ENCODE data around the gene ADAMTS14.

Gene ADAMTS14

DNA sequence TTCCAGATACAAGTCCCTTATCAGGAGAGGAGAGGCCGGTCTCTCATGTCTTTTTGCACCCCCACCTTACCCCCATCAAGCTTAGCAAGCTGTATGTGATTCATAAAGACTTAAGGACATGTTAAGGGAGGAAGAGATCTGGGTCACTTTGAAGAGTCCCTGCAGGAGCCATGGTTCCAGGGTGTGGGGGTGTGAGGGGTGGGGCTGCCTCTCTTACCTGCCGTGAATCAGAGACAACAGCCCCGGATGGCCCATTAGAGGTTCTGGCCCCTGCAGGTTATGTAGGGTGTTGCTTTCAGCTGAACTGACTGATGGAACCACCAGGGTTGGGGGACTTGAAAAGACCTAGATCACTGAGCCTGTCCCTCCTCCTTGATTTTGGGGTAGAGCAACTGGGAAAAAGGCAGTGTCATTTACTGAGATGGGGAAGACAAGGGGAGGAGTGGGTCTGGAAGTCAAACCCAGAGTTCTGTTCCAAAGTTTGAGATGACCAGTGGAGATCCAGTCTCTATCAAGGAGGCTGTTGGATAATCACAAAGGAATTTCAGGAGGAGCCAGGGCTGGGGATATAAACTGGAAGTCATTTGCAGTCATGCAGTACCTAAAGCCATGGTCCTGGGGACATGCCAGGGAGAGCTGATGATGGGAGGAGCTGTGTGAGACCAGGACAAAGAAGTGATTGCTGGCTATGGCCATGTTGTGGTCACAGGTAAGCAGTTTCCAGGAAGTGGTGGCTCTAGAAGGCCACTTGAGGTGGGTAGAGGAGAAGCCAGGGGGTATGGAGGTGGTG, 23.1 kb downstream of the ADAMTS14 start:
- DNase-seq (ENCODE audit: low read depth): no peak

DNA sequence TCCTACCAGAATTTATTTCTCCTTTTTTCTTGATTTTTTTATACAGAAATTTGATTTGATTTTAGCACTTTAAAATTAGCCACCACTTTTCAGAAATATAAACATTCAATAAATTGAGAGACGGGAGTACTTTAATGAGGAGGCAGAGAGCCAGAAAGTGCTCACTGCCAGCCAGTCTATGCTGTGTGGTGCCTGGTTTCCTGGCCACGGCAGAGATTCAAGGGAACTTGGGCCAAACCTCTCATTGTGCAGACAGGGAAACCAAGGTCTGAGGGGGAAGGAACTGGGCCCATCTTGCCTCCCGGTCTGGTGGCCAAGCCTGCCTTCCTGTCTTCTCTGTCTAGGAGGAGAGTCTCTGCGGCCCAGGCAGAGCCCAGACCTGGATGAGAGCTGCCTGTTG, 25.9 kb downstream of the ADAMTS14 start:
- no peak for DNase-seq (ENCODE audit: low read depth)

DNA sequence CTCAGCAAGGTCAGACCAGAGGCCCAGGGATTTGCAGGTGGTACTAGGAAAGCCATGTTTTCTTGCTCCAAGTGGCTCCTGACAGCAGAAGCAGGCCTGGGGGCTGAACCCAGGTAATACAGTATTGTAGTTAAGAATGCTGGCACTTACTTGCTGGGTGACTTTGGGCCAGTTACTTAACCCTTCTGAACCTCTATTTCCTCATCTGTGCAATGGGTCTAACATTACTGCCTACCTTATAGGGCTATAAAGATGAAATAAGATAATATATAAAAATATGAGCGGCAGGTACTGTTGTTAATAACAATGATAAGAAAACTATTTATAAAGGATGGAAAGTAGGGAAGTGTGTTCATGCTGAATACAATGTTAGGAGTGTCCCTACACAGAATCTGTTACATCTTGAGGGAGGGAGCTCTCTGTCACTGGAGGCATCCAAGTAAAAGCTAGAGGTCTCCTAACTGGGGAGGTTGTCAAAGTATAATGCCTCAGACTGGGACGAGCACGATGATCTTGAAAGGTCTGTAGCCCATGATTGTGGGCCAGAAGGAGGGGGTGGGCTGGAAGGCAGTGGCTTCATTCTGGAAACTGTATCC, 26.9 kb downstream of the ADAMTS14 start:
- DNase-seq (ENCODE audit: low read depth): no peak

DNA sequence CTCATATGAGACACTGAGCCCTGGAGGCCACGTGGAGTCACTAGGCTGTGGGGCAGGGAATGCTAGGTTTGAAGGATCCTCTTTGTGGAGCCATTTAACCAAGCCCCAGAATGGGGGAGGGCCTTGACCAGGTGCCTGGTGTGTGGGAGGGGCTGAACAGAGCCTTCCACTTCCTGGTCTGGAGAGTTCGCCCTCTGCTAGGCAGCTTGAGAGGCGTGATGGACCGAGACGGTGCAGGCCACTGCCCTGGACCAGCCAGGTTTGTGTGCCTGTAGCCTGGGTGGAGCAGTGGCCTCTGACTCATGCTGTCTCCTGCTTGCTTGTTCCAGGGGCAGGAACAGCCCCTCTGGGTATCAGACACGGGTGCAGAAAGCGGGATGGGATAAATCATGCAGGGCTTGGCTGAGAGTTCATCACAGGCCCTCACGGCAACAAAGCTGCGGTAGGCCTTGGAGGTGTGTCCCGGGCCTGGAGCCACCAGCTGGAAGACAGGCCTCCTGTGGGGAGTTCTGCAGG, 27.4 kb downstream of the ADAMTS14 start:
- no peak for DNase-seq (ENCODE audit: low read depth)

DNA sequence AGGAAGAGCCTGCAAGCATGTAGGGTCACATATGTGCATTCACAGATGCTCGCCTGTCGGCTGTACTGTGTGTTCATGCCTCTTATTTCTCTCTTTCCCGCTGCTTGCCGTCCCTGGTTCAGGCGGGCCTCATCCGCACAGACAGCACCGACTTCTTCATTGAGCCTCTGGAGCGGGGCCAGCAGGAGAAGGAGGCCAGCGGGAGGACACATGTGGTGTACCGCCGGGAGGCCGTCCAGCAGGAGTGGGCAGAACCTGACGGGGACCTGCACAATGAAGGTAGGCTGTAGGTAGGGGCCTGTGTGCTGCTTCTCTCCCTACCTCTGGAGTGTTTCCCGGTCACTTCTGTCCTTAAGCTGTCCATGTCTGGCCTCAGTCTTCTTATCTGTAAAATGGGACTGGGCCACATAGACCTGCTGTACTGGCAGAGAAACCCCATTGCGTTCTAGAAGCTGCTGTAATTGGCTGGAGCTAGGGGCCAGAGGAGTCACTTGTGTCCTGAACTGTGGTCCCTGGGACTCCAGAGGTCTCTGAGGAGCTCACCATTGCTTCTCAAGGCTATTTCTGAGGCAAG, 30.0 kb downstream of the ADAMTS14 start:
- no peak for DNase-seq (ENCODE audit: low read depth)

DNA sequence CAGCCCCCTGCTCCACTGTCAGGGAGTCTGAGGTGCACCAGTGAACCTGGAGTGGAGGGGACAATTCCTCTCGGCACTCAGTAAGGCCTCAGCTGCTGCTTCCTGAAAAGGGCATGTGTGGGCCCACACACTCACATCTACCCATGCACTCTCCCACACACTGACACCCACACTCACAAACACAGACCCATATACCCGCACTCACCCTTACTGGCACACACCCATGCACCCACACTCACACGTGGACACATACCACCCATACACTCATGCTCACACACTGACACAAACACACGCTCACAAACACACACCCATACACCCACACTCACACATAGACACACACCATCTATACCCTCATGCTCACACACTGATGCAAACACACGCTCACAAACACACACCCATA, 31.9 kb downstream of the ADAMTS14 start:
- DNase-seq (ENCODE audit: low read depth): no peak

DNA sequence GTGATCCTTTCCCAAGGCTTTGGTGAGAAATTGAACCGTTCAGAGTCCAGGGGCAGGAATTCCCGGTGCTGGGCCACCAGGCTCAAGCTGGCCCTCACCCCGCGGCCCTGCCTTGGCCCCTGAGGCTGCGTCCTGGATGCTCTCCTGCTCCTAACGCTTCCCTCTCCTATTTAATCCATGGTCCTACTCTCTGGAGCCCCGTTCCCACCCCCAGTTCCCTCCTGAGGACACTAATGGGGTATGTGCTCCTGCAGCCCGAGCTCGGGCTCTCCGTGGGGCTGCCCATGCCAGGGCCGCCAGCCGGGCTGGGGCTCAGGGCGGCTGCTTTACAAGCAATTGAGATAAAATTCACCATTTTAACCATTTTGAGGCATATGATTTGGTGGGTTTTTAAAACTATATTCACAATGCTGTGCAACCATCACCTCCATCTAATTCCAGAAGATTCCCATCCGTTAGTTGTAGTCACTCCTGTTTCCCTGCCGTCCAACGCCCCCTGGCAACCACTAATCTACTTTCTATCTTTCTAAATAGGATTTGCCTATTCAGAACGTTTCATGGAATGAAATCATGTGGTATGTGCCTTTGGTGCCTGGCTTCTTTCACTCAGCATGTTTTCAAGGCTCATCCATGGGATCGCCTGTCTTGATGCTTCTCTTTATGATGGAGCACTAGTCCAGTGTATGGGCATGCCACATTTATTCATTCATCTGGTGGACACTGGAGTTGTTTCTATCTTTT, 33.0 kb downstream of the ADAMTS14 start:
- no peak for DNase-seq (ENCODE audit: low read depth)

DNA sequence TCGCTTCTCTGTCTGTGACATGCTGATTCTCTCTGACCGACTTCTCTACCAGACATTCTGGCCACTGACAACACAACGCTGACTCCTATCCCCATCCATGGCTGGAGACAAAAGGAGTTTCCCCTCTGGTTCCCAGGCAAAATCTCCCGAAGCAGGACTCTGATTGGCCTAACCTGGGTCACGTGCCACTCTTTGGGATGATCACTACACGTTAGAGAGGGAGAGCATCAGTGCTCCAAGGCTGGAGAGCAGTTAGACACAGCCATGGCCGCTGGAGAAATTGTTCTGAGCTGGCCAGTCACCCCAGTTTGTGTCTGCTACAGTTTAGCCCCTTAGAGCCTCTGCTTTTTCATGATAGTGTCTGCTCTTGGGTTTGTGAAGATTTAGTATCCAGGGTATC, 38.9 kb downstream of the ADAMTS14 start:
- no peak for DNase-seq (ENCODE audit: low read depth)

GRCh38 chr10:70711911-70712310, 39.6 kb downstream of the ADAMTS14 start:
- DNase-seq (ENCODE audit: low read depth): no peak

GRCh38 chr10:70714245-70714644, 41.9 kb downstream of the ADAMTS14 start:
- DNase-seq (ENCODE audit: low read depth): no peak

DNA sequence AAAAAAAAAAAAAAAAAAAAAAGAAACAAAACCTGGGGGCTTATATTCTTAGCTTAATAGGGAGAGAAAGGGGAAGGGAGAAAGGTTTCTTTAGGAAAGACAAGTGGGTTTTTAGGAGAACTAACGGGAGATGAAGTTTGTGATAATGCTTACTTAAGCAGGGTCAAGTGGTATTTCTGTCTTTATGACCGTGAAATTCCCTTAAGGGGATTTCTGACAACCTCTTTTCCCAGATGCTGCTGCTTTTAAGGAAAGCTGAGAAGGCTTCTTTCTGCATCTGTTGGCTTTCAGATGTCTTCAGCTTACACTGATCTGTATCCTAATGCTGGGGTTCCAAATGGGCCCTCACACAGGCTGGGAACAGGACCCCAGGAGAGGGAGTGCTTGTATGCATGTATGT, 42.6 kb downstream of the ADAMTS14 start:
- DNase-seq (ENCODE audit: low read depth): no peak

DNA sequence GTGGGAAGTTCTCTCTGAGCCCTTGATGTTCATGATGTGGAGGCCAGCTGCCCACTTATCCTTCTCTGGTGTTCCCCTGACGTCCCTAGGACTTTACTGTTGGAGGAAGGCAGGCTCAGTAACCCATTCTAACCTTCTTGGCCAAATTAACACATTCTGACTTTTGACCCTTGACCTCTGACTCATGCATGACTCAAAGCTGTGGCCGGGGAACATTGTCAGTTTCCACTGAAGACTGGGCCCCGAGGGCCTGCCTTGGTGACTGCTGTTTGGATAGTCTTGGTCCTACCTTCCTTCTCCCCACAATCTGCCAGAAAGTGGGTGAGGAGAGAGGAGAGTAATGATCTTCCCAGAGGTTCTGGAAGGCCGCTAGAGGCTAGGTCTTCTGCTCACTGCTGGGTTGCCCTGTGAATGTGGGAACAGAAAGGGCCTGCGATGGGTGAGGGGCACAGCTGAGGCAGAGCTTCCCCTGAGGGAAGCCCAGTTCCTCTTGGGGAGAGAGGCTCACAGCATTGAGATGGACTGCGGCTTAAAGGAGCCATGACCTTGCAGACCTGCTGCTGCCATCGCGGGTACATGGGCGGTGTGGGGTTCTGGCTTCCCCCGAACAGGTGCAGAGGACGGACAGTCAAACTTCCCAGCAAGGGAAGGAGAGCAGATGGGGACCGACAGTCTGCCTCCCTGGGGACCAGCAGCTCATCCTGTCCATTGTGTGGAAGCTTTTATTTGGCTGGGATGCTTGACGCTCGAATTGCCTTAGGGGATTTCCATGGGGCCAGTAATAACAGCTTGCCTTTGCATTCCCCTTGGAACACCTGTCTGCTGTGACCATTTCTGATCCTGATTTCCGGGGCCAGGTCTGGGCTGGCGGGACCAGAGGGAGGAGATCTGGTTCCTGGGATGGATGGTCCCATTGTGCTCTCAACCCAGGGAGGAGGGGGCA, 43.8 kb downstream of the ADAMTS14 start:
- no peak for DNase-seq (ENCODE audit: low read depth)

- DNase-seq (ENCODE audit: low read depth): no peak
These were observed 50.6 kb downstream of the ADAMTS14 start for GRCh38 chr10:70722820-70723424.

- DNase-seq (ENCODE audit: low read depth): no peak
These were observed 51.5 kb downstream of the ADAMTS14 start for GRCh38 chr10:70723771-70724170.

- DNase-seq (ENCODE audit: low read depth): no peak
These were observed 54.7 kb downstream of the ADAMTS14 start for GRCh38 chr10:70726909-70727495.

DNA sequence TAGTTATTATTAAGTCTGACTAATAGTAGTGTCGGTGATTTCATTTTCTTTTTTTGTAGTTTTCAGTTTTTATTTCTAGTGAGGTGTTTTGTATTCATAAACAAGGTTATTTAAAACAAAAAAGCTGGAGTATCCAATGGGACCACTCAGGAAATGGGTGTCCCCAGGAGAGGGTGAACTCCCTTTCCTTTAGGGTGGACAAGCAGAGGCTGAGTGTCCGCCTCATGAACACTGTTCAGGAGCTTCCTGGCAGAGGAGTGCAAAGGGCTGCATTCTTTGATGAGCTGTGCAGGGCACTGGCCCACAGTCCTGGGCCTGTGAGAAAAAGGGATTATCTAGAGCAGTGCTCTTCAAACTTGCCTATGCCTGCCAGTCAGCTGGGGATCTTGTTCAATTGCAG, 56.0 kb downstream of the ADAMTS14 start:
- DNase-seq (ENCODE audit: low read depth): no peak

DNA sequence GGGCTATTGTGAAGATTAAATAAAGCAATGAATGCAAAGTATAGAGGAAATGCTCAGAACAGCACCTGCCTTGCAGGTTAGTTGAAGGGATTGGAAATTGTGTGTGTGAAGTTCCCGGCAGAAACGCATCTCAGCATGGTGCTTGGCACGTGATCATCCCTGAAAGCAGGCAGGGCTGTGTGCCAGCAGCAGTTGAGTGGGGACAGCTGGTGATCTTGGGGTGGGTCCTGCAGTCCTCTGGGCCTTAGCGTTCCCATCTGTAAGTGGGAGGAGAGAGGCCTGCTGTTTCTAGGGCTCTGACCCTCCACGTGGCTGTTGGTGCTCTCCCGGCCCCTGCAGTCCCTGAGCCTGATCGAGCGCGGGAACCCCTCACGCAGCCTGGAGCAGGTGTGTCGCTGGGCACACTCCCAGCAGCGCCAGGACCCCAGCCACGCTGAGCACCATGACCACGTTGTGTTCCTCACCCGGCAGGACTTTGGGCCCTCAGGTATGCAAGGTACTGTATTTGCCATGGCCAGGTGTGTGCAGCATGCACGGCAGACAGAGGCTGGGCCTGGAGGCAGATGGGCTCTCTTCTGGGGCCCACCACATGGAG, 57.6 kb downstream of the ADAMTS14 start:
- DNase-seq (ENCODE audit: low read depth): no peak

- DNase-seq (ENCODE audit: low read depth): no peak
These were observed 58.6 kb downstream of the ADAMTS14 start for GRCh38 chr10:70730955-70731354.

DNA sequence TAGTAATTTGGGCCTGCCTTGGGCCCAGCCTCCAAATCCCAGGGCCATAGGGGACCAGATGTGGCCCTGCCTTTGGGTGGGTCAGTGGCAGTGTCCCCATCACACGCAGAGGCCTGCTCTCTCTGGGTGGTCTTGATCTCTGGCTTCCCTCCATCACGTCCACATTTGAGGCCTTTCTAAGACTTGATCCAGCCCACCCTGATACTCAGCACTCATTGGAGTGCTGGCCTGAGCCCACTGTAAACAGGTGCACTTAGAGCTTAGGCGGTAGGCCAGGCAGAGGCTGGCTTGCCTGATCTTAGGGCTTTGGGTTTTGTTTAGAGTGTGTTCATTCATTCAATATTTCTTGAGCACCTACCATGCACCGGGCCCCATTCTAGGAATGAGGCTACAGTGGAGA, 60.3 kb downstream of the ADAMTS14 start:
- no peak for DNase-seq (ENCODE audit: low read depth)

DNA sequence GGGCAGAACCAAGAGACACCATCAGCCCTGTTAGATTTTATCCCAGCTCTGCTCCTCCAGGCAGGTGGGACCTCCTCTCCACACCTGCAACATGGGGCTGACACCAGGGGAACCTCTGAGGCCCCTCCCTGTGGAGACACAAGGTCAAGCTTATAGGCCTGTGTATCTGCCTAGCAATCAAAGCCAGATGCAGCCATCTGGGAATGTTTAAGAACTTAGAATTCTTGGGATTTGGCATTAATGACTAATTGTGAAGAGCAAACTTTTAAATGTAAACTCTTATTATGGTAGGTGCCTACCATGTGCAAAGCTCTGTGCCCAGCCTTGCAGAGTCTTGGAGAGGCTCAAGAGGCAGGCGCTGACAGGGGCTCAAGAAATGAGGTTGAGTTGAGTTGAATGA, 60.7 kb downstream of the ADAMTS14 start:
- no peak for DNase-seq (ENCODE audit: low read depth)

Data from activated T-helper 1 cell treated with Interleukin-2 at 50 U/mL for 16 hours (primary cell).